Superior temporal gyrus (tissue), 1 donor: ENCODE measurements around the gene PRAC1.

Experiments used
- DNase-seq: peaks from one replicate; pipeline ENCODE4 v3.0.0-alpha.2; 2016; ENCODE audit errors: extremely low spot score

Gene PRAC1

DNA sequence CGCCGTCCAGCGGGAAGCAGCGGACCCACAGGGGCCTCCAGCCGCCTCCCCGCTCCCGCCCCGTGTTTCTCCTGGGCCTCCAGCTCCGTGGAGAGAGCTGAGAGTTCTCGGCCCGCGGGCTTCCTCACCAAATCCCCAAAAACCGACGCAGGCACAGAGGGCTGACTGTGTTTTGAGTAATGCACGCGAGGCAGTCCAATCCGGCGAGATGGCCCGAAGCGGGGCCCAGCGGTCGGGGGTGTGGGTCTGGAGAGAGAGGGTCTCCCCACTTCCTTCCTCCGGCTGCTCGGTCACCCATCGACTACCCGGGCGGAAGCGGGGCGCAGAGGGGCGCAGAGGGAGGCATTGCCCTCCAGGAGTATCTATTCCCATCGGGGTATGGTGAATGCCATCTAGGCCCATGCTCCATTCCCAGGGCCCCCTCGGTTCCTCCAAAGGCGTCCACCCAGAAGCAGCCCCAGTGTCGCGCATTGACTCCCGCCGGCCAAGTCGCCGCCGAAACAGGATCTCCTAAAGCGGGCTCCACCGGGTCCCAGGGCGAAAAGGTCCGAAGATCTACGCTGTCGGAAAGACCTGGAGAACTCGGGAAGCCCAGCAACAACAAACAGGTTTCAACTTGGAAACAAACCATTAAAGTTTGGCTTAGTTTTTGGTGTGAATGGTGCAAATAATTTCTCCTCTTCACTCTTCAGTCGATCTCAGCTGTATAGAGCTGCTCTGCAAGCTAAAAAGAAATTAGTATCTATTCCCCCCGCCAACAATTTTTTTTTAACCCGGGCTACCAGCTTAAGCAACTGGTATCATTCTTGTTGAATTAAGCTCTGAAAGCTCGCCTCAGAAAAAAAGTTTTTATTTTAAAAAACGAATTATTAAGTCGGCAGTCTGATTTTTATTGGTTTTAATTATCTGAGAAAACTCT lies 25.4 kb upstream of the PRAC1 start:
- DNase-seq, result no peak

DNA sequence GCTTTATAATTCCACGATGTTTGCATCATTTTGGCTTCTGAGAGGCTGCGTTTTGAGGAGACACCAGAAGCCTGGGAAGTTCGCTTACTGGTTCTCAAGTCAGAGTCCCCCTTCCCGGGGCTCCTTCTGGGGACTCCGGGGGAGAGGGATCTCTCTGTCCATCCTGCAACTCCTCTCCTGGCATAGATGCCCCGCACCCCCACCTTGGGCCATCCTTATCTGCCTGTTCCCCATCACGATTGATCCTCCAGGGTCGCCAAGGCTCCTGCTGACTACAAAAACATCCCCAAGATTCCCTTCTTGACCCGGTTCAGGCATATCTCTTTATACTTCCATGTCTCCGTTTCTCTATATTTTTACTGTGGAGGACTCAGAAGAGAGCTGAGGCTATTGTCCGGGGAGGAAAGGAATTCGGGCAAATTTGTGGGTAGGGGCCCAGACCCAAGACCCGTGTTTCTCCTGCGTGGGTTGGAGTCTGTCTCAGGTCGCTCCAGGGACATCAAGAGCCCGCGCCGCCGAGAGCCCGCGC lies 24.7 kb upstream of the PRAC1 start:
- no peak for DNase-seq

- no peak for DNase-seq
Observed at GRCh38 chr17:48745381-48746275, 23.3 kb upstream of the PRAC1 start.

DNA sequence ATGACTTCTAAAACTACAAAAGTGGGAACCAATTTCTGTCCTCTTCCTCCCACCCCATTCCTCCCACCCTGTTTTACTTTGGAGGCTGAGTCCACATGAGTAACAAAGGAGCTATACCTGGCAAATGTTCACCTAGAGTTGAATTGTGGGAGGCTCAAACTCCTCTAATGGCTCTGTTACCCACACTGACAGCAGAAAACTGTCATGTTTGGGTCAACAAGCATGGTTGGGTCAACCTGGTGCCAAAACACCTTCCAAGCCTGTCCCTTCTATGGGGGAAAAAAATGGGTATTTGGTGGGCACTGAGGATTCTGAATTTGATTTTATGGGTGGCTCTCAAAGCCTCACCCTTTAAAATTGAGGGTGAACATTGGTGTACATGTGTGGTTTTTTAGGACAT lies 18.2 kb upstream of the PRAC1 start:
- DNase-seq, result no peak

GRCh38 chr17:48738803-48739526 lies 16.6 kb upstream of the PRAC1 start:
- DNase-seq, result no peak

GRCh38 chr17:48738424-48738802 lies 16.1 kb upstream of the PRAC1 start:
- no peak for DNase-seq

- DNase-seq, result no peak
Observed at GRCh38 chr17:48737330-48738043, 15.2 kb upstream of the PRAC1 start.

DNA sequence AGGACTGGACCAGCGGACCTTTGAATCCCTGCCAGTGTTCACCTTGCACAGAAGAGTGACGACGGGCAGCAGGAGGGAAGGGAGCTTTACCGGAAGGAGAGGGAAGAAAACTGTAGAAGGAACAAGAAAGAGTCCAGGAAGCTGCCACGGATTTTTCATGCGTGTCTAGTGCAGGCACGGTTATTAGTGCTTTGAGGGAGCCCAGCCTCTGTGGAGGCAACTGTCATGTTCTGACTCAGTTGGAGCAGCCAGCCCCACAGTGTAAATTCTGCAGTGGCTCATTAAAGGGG lies 12.7 kb upstream of the PRAC1 start:
- no peak for DNase-seq

DNA sequence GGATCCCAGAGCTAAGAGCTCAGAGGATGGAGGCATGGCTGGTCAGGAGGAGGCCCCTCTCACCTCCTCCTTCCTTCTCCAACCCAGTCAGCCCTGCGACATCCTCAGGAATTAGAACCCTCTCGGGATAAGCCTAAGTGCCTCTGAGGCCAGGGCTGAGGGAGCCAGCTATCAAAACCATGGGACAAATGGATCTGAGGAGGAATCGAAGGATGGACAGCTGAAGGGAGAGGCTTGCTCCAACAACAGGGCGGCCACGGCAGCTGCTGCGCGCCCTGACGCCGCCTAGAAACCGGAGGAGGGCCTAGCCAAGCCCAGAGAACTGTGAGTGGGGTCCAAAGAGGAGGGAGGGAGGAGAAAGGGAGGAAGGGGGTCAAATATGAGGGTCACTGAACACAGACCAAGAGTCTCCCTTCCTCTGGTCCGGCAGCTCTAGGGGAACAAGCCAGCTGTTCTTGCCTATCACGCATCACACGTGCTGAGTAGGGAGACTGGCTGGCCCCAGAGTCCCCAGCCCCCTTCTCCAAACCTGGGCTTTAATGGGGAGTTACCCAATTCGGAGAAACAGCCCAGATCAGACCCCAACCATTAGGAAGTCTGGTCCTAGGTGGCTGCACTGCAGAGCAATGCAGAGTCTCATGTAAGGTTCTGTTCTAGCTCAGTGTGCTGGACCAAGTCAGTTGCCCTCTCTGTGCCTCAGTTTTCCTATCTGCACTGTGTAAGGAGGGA lies 12.2 kb upstream of the PRAC1 start:
- DNase-seq, result no peak

GRCh38 chr17:48733632-48734328 lies 11.5 kb upstream of the PRAC1 start:
- DNase-seq, result no peak

- no peak for DNase-seq
Observed at GRCh38 chr17:48732688-48733629, 10.6 kb upstream of the PRAC1 start.

GRCh38 chr17:48731355-48731754 lies 9.0 kb upstream of the PRAC1 start:
- no peak for DNase-seq

DNA sequence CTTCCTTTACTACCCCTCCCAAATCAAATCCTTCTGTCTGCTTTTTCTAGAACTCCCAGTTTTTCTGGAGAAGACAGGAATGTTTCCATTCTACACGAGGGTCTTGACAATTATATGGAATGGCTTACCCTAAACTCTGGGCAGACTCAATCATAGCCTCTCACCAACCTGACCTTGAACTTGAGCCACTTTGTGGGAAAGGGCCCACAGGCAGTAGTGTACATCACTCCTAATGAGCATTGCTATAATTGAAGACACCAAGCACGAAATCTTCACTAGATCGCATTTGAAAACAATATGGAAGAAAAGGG lies 7.9 kb upstream of the PRAC1 start:
- no peak for DNase-seq

- no peak for DNase-seq
Observed at GRCh38 chr17:48729335-48730239, 7.3 kb upstream of the PRAC1 start.

GRCh38 chr17:48728232-48729231 lies 6.2 kb upstream of the PRAC1 start, which contains the start of gene HOXB13:
Gene HOXB13, minus strand, starts transcription at chr17:48728750. Its CDS starts 157 bp downstream, at chr17:48728593.
- no peak for DNase-seq

DNA sequence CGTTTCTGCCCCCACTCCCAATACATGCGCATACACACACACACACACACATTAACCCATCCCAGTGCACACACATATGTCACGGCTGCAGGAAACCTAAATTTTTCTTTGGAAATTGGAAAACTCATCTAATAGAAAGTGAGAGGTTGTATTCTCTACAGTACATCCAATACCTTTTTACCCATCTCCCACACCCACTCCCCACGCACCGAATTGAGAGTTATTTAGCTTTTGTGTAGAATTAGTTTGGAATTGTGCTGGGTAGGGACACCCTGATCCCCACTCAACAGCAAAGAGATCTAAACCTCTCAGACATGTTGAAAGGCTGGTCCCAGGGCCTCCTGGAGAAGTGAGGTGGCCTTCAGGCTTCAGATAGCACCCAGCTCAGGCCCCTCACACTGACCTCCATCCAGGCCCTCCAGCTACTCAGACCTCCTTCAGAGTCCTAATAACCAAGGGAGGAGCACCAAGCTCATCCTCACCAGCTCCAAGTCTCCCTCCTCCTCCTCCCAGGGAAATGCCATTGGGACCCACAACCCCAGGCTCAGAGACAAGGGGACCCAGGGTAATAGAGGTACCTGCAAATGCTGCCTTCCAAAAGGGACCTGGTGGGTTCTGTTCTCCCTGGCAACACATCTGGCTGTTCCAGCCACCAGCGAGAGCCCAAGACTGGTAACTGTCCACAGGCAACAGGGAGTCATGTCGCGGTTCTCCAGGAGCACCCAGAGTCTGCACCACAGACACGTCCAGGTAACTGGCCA lies 5.3 kb upstream of the PRAC1 start:
- no peak for DNase-seq
